SK-N-MC (cell line): ENCODE data around the gene CCNF.

Source experiments
- DNase-seq: peaks from one replicate; pipeline ENCODE4 v3.0.0-alpha.2; 2011; ENCODE audit warnings: low read depth, low spot score
- H3K27ac ChIP-seq: fragments of 200-600 bp; sonication (generic); 2 replicates; pipeline ENCODE4 v1.5.1; 2016; ENCODE audit warnings: mixed run types
- H3K36me3 ChIP-seq: fragments of 200-600 bp; sonication (generic); 2 replicates; pipeline ENCODE4 v1.6.1; 2017; ENCODE audit warnings: antibody characterized with exemption, low read length, mixed read lengths; ENCODE audit not compliant: insufficient read depth
- H3K4me3 ChIP-seq: fragments of 200-600 bp; sonication (generic); 2 replicates; pipeline ENCODE4 v1.5.1; 2016
- H3K9ac ChIP-seq: fragments of 200-600 bp; sonication (generic); 2 replicates; pipeline ENCODE4 v1.8.0; 2017; ENCODE audit warnings: mixed run types, mixed read lengths; ENCODE audit not compliant: insufficient read length
- H3K9me3 ChIP-seq: fragments of 200-600 bp; sonication (generic); 2 replicates; pipeline ENCODE4 v1.6.1; 2017; ENCODE audit warnings: low read depth, mild to moderate bottlenecking, antibody characterized with exemption, low read length, moderate library complexity, mixed read lengths
- EZH2 ChIP-seq: fragments of 200-600 bp; sonication (generic); IDR thresholded peaks from one replicate; pipeline ENCODE4 v1.6.1; 2017; ENCODE audit warnings: antibody characterized with exemption
- FOXP2 ChIP-seq: optimal IDR thresholded peaks from 2 replicates; pipeline ENCODE3; 2011; ENCODE audit warnings: mild to moderate bottlenecking, moderate library complexity; ENCODE audit not compliant: insufficient read depth; ENCODE audit errors: extremely low read length, control extremely low read depth
- POLR2AphosphoS5 ChIP-seq: IDR thresholded peaks from 2 replicates; pipeline ENCODE4 v1.6.1; 2012; ENCODE audit warnings: mild to moderate bottlenecking, low read depth, low read length, borderline replicate concordance

The CCNF gene

GRCh38 chr16:2470603-2471015, 41.4 kb downstream of the CCNF start:
- TF ChIP-seq POLR2AphosphoS5, result peak; percentile 35; the same call in 1 of the 2 replicates
- TF ChIP-seq EZH2, result no peak

GRCh38 chr16:2471016-2471652, 41.9 kb downstream of the CCNF start, which contains the start of gene NTN3:
Gene NTN3, plus strand, starts transcription at chr16:2471297. Its CDS starts 405 bp downstream, at chr16:2471702.
- H3K27ac ChIP-seq, result peak within 1 kb of the TSS; percentile 72
- no peak for DNase-seq
- H3K36me3 ChIP-seq, result no peaks in the 10 kb centered on the region
- H3K9ac ChIP-seq, result peak within 1 kb of the TSS; percentile 68
- peak within 1 kb of the TSS; percentile 80 for H3K4me3 ChIP-seq
- 0 out of 2 replicates have a peak, but pooled peaks have one; percentile 4 for TF ChIP-seq POLR2AphosphoS5
- no peak for TF ChIP-seq EZH2
- H3K9me3 ChIP-seq, result no peaks in the 10 kb centered on the region

More at GRCh38 chr16:2470603-2471015, 41.4 kb downstream of the CCNF start:
- H3K27ac ChIP-seq, result peak overlapping the region; percentile 72
- H3K36me3 ChIP-seq, result no peaks in the 10 kb centered on the region
- no peak for DNase-seq
- peak overlapping the region; percentile 80 for H3K4me3 ChIP-seq
- no peak overlapping the region for H3K9ac ChIP-seq
- no peaks in the 10 kb centered on the region for H3K9me3 ChIP-seq

GRCh38 chr16:2471653-2472487, 42.6 kb downstream of the CCNF start:
- Histone ChIP-seq H3K9me3 (no peaks in the 10 kb centered on the region), H3K9ac (peak overlapping the region; percentile 68), H3K27ac (0 out of 2 replicates have a peak overlapping the region, but pooled peaks have one; percentile 42), H3K4me3 (peak overlapping the region; percentile 80), H3K36me3 (no peaks in the 10 kb centered on the region)
- DNase-seq, result no peak
- TF ChIP-seq POLR2AphosphoS5 (0 out of 2 replicates have a peak, but pooled peaks have one; percentile 35), FOXP2 (no peak)

- no peak for DNase-seq
- Histone ChIP-seq H3K27ac (no peak overlapping the region), H3K4me3 (peak overlapping the region; percentile 80; the same call in 1 of the 2 replicates), H3K9ac (no peak overlapping the region), H3K36me3 (no peaks in the 10 kb centered on the region), H3K9me3 (no peaks in the 10 kb centered on the region)
- TF ChIP-seq POLR2AphosphoS5 (0 out of 2 replicates have a peak, but pooled peaks have one; percentile 4), FOXP2 (no peak), EZH2 (no peak)
Observed at GRCh38 chr16:2472488-2472864, 43.2 kb downstream of the CCNF start.

- Histone ChIP-seq H3K4me3 (peak overlapping the region; percentile 92), H3K9me3 (no peaks in the 10 kb centered on the region), H3K9ac (no peak overlapping the region), H3K36me3 (no peaks in the 10 kb centered on the region), H3K27ac (0 out of 2 replicates have a peak overlapping the region, but pooled peaks have one; percentile 36)
- no peak for DNase-seq
- TF ChIP-seq FOXP2 (no peak), EZH2 (no peak), POLR2AphosphoS5 (no peak)
Observed at GRCh38 chr16:2472885-2473445, 43.7 kb downstream of the CCNF start.

- no peak for TF ChIP-seq FOXP2
- TF ChIP-seq POLR2AphosphoS5, result peak; percentile 53; the same call in 1 of the 2 replicates
Observed at GRCh38 chr16:2473446-2473926, 44.2 kb downstream of the CCNF start.

GRCh38 chr16:2473999-2474876, 45.0 kb downstream of the CCNF start:
- DNase-seq, result no peak
- TF ChIP-seq EZH2, result no peak
- peak; percentile 28 for TF ChIP-seq POLR2AphosphoS5
- Histone ChIP-seq H3K36me3 (no peaks in the 10 kb centered on the region), H3K27ac (peak overlapping the region; percentile 64; the same call in 1 of the 2 replicates), H3K4me3 (peak overlapping the region; percentile 92), H3K9ac (peak overlapping the region; percentile 78), H3K9me3 (no peaks in the 10 kb centered on the region)

More at GRCh38 chr16:2473446-2473926, 44.2 kb downstream of the CCNF start:
- H3K9ac ChIP-seq, result no peak overlapping the region
- H3K27ac ChIP-seq, result no peak overlapping the region
- no peaks in the 10 kb centered on the region for H3K36me3 ChIP-seq
- no peak for DNase-seq
- H3K4me3 ChIP-seq, result peak overlapping the region; percentile 92
- H3K9me3 ChIP-seq, result no peaks in the 10 kb centered on the region
